DMS153 treated with DMSO at 0.1 percent for 48 hours (cell line): ENCODE measurements around the gene CDK8.
"Not testable (repeated sequence)": the region's sequence is repeated elsewhere in the genome, so short reads cannot be mapped to it uniquely, and the experiment has no call there.

Experiments used
- DNase-seq: peaks from one replicate; lab custom pipeline; 2025; ENCODE audit not compliant: unreplicated experiment; lab: John Stamatoyannopoulos, UW

CDK8 gene

GRCh38 chr13:26310470-26310869 lies 56.5 kb downstream of the CDK8 start:
- no peak for DNase-seq

GRCh38 chr13:26312019-26312418 lies 58.1 kb downstream of the CDK8 start:
- not testable (repeated sequence) for DNase-seq

GRCh38 chr13:26316095-26316494 lies 62.2 kb downstream of the CDK8 start:
- DNase-seq, result not testable (repeated sequence)

DNA sequence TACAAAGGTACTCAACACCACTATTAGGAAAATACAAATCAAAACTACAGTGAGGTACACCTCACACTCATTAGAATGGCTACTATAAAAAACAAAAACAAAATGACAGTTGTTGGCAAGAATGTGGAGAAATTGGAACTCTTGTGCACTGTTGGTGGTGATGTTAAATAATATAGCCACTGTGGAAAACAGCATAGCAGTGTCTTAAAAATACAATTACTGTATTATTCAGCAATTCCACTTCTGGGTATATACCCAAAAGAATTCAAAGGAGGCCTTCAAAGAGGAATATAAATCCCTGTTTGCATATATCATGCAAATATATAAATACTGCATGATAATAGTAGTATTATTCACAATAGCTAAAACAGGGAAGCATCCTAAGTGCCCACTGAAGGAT lies 66.8 kb downstream of the CDK8 start:
- no peak for DNase-seq

- no peak for DNase-seq
Observed at GRCh38 chr13:26323127-26323526, 69.2 kb downstream of the CDK8 start.

DNA sequence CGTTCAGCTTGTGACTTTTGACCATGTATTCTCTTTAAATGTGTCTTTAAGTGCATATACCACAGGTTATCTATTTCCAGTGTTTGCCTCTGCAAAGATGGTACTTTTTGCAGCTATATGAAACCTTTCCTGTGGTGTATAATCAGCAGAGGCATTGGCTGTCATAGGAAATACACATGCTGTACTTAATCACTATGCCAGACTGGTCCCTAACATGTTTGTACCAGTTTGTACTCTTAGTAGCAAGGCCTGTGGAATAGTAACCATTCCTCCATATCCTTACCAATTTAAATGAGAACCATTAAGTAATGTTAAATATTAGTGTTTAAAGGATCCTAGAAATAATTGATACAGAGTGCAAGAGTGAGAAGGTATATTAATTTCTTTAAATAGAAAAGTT lies 69.8 kb downstream of the CDK8 start:
- DNase-seq, result no peak

GRCh38 chr13:26324294-26324693 lies 70.4 kb downstream of the CDK8 start:
- no peak for DNase-seq

GRCh38 chr13:26324867-26325266 lies 70.9 kb downstream of the CDK8 start:
- no peak for DNase-seq

DNA sequence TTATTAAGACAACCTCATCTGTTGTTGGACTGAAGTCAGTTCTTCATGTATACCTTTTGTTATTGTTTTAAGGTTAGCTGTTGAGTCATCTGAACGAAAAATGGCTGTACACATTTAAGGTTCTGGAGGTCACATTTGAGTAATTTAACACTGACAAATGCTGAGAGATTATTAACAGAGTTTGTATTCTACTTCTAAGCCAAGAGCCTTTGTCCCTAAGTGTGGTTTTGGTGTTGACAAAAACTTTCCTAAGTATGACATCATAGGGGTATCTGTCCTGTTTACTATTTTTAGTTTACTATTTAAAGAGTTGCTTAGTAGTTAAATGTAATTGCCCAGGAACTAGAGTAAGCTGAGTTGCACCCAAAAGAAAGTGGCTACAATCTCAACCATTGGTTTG lies 71.9 kb downstream of the CDK8 start:
- no peak for DNase-seq

- DNase-seq, result no peak
Observed at GRCh38 chr13:26326562-26326961, 72.6 kb downstream of the CDK8 start.

- DNase-seq, result no peak
Observed at GRCh38 chr13:26327940-26328725, 74.2 kb downstream of the CDK8 start.

GRCh38 chr13:26335158-26335557 lies 81.2 kb downstream of the CDK8 start:
- DNase-seq, result no peak

DNA sequence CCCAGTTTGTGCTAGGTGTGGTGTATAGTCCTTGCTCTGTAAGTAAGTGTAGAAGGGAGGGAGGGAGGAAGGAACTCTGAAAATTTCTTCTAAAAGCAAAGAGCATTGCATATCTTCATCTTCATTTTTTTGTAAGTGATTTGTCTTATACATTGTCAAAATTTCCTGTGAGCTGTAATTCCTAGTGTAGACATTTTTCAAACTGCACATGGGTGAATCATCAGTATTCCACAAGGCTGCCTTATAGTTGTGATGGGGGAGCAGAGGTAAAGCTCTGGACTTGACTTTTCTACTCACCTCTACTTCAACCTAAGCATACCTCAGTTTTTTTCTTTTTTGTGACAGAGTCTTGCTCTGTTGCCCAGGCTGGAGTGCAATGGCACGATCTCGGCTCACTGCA lies 86.9 kb downstream of the CDK8 start:
- no peak for DNase-seq

GRCh38 chr13:26342898-26343297 lies 89.0 kb downstream of the CDK8 start:
- DNase-seq, result no peak

GRCh38 chr13:26343816-26344215 lies 89.9 kb downstream of the CDK8 start:
- DNase-seq, result no peak

- DNase-seq, result no peak
Observed at GRCh38 chr13:26344980-26345379, 91.1 kb downstream of the CDK8 start.

- DNase-seq, result no peak
Observed at GRCh38 chr13:26348966-26349365, 95.0 kb downstream of the CDK8 start.

GRCh38 chr13:26362261-26362660 lies 108.3 kb downstream of the CDK8 start:
- no peak for DNase-seq

GRCh38 chr13:26370553-26370952 lies 116.6 kb downstream of the CDK8 start:
- no peak for DNase-seq

DNA sequence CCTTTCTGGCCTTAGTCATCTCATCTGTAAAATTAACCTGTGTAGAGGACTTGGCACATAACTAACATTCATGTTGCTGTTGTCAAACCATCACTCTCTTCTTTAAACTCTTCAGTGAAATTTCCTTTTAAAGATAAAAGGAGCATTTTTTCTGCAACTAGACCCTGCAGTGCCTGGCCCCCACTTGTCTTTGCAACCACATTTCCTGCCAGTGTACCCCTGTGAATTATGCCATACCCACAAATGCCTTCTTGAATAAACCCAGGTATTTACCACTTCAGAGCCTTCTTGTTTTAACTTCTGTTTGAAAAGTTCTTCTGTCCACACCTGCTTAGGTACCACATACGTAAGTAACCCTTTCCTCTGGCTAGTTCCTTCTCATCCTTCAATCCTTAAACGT lies 118.8 kb downstream of the CDK8 start:
- DNase-seq, result no peak

- DNase-seq, result no peak
Observed at GRCh38 chr13:26376430-26376829, 122.5 kb downstream of the CDK8 start.

- no peak for DNase-seq
Observed at GRCh38 chr13:26377038-26377437, 123.1 kb downstream of the CDK8 start.

DNA sequence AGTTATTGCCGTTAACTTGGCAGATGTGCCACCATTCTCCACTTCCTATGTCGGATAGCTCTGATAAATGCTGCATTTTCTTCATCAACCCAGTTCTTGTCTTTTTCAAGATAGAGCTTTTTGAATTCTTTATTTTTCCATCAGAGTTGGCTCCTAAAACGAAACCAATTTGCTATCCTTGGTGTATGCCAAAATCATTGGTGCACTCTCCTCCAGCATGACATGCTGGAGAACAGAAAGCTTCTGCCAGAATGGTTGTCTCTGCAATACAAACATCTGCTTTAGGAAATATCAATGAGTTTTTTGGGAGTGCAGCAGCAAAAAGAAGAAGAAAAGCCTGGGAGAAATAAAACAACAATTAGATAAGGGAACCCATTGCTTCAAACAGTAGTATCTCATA lies 124.2 kb downstream of the CDK8 start:
- DNase-seq, result no peak
